ENCODE data around the gene CTNNA2.

DNA sequence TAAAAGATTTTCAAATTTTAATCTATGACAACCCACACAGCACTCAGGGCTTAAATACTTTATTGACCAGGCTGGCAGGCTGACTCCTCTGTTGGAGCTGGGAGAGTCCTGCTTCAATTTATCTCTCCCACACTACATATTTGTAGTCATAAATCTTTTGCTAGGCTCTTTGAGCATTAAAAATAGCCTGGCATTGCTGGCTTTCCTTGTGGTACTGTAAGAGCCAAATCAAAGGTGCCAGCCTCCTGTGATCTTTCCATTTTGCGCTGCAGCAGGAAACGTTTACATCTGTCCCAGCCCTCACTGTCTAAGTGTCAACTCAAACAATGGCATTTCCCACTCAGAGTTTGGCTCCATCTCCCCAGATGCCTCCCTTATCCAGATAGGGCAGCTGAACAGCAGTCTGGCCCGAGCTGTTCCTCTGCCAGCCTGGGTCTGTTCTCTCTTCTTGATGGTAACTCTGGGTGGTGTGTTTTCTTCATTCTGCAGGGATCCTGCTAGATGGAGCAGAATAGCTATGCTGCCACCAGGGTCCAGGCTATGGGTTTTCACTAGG, 729.6 kb downstream of the CTNNA2 start:
- TF ChIP-seq, protein P1, sequence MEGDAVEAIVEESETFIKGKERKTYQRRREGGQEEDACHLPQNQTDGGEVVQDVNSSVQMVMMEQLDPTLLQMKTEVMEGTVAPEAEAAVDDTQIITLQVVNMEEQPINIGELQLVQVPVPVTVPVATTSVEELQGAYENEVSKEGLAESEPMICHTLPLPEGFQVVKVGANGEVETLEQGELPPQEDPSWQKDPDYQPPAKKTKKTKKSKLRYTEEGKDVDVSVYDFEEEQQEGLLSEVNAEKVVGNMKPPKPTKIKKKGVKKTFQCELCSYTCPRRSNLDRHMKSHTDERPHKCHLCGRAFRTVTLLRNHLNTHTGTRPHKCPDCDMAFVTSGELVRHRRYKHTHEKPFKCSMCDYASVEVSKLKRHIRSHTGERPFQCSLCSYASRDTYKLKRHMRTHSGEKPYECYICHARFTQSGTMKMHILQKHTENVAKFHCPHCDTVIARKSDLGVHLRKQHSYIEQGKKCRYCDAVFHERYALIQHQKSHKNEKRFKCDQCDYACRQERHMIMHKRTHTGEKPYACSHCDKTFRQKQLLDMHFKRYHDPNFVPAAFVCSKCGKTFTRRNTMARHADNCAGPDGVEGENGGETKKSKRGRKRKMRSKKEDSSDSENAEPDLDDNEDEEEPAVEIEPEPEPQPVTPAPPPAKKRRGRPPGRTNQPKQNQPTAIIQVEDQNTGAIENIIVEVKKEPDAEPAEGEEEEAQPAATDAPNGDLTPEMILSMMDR (IDR thresholded peaks at IDR 0.05): no peak
- TF ChIP-seq POLR2A (IDR thresholded peaks at IDR 0.05) (no peak), EP300 (IDR thresholded peaks at IDR 0.05) (no peak), POLR2AphosphoS5 (IDR thresholded peaks at IDR 0.05) (no peak)
